Measurements from ENCODE around the gene MAN1A2.

Gene MAN1A2

DNA sequence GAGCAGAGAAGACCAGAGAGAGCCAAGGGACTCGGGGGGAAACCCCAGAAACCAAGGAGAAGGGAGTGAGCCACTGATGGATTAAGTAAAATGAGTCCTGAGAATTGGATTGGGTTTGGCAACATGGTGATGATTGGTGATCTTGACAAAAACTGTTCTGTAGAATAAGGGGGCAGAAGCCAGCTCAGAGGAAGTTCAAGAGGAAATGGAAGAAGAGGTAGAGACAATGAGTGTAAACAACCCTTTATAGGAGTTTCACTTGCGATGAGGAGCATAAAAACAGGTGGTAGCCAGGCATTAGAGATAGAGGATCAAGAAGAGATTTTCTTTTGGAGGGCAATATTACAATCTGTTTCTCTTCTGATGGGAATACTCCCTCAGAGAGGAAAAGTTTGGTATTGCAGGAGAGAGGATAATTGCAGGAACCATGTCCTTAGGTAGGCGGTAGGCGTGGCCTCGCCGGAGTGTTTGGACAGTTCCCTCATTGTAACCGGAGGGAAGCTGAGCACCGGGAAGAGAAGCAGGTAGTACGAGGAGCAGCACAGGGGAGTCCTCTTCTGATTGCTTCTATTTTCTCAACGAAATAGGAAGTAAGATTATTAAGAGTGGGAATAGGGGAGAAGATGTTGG is 170.2 kb downstream of the MAN1A2 start:
- TF ChIP-seq, protein P1, sequence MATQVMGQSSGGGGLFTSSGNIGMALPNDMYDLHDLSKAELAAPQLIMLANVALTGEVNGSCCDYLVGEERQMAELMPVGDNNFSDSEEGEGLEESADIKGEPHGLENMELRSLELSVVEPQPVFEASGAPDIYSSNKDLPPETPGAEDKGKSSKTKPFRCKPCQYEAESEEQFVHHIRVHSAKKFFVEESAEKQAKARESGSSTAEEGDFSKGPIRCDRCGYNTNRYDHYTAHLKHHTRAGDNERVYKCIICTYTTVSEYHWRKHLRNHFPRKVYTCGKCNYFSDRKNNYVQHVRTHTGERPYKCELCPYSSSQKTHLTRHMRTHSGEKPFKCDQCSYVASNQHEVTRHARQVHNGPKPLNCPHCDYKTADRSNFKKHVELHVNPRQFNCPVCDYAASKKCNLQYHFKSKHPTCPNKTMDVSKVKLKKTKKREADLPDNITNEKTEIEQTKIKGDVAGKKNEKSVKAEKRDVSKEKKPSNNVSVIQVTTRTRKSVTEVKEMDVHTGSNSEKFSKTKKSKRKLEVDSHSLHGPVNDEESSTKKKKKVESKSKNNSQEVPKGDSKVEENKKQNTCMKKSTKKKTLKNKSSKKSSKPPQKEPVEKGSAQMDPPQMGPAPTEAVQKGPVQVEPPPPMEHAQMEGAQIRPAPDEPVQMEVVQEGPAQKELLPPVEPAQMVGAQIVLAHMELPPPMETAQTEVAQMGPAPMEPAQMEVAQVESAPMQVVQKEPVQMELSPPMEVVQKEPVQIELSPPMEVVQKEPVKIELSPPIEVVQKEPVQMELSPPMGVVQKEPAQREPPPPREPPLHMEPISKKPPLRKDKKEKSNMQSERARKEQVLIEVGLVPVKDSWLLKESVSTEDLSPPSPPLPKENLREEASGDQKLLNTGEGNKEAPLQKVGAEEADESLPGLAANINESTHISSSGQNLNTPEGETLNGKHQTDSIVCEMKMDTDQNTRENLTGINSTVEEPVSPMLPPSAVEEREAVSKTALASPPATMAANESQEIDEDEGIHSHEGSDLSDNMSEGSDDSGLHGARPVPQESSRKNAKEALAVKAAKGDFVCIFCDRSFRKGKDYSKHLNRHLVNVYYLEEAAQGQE (tag by site-specific recombination; IDR thresholded peaks at IDR 0.05), result peak; percentile 78
- no peak for TF ChIP-seq ZNF311 (tag by site-specific recombination; IDR thresholded peaks at IDR 0.05; ENCODE audit: borderline replicate concordance)
- TF ChIP-seq ZNF792 (tag by site-specific recombination; IDR thresholded peaks at IDR 0.05), result no peak
- TF ChIP-seq ZNF394 (tag by site-specific recombination; IDR thresholded peaks at IDR 0.05; ENCODE audit: borderline replicate concordance), result peak; percentile 55; the same call in 1 of the 2 replicates
- TF ChIP-seq ZNF610 (tag by site-specific recombination; IDR thresholded peaks at IDR 0.05; ENCODE audit: borderline replicate concordance), result no peak
- TF ChIP-seq, protein P2, sequence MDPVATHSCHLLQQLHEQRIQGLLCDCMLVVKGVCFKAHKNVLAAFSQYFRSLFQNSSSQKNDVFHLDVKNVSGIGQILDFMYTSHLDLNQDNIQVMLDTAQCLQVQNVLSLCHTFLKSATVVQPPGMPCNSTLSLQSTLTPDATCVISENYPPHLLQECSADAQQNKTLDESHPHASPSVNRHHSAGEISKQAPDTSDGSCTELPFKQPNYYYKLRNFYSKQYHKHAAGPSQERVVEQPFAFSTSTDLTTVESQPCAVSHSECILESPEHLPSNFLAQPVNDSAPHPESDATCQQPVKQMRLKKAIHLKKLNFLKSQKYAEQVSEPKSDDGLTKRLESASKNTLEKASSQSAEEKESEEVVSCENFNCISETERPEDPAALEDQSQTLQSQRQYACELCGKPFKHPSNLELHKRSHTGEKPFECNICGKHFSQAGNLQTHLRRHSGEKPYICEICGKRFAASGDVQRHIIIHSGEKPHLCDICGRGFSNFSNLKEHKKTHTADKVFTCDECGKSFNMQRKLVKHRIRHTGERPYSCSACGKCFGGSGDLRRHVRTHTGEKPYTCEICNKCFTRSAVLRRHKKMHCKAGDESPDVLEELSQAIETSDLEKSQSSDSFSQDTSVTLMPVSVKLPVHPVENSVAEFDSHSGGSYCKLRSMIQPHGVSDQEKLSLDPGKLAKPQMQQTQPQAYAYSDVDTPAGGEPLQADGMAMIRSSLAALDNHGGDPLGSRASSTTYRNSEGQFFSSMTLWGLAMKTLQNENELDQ (tag by site-specific recombination; IDR thresholded peaks at IDR 0.05; ENCODE audit: low read depth), result no peak
- TF ChIP-seq ZFHX2 (tag by site-specific recombination; conservative IDR thresholded peaks at IDR 0.05), result peak; percentile 30; the same call in 1 of the 2 replicates
- CTCF ChIA-PET, result interaction anchor here (0.6 to 1.5 kb wide), 5 partner anchors 31 to 408 kb away, joined by 3 to 4 read pairs (median 3); no protein-coding TSS in a partner anchor
- no peaks in the 10 kb centered on the region for H3K4me1 ChIP-seq (ENCODE audit: control insufficient read depth, insufficient read depth, low read length)
- H3K9me3 ChIP-seq (ENCODE audit: control insufficient read depth, insufficient read depth, low read depth, low read length), result no peaks in the 10 kb centered on the region
- no peak overlapping the region for H3K4me3 ChIP-seq (ENCODE audit: low read depth, low read length)
- no peak overlapping the region for H3K27ac ChIP-seq (ENCODE audit: extremely low read depth, low read depth, low read length)
- H3K36me3 ChIP-seq (ENCODE audit: control insufficient read depth in 2 of 2, insufficient read depth in 1 of 2, low read length in 2 of 2), result no peaks in the 10 kb centered on the region
- POLR2A ChIA-PET, result no interaction called here

DNA sequence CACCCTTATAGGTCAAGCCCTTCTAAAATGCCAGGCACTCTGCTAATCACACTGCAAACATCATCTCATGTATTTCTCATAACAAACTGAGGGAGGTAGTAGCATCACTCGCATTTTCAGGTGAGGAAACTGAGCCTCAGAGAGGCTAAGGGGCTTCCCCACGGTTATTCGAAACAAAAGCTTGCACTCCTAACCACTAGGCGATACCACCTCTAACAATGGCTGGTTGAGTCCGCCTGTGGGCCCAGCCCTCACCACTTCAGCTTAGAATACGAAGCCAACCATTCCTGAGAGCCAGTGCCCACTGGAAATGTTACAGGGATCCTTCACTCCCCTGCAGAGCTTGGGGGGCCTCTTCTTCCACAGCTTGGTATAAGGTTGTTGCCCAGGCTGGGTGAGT is 173.3 kb downstream of the MAN1A2 start:
- no peak overlapping the region for H3K4me3 ChIP-seq (ENCODE audit: low read depth, low read length)
- H3K4me1 ChIP-seq (ENCODE audit: control insufficient read depth, insufficient read depth, low read length), result no peaks in the 10 kb centered on the region
- POLR2A ChIA-PET, result no interaction called here
- TF ChIP-seq ZNF626 (tag by site-specific recombination; IDR thresholded peaks at IDR 0.05) (no peak), ZNF48 (tag by site-specific recombination; IDR thresholded peaks at IDR 0.05) (no peak)
- TF ChIP-seq, protein P3, sequence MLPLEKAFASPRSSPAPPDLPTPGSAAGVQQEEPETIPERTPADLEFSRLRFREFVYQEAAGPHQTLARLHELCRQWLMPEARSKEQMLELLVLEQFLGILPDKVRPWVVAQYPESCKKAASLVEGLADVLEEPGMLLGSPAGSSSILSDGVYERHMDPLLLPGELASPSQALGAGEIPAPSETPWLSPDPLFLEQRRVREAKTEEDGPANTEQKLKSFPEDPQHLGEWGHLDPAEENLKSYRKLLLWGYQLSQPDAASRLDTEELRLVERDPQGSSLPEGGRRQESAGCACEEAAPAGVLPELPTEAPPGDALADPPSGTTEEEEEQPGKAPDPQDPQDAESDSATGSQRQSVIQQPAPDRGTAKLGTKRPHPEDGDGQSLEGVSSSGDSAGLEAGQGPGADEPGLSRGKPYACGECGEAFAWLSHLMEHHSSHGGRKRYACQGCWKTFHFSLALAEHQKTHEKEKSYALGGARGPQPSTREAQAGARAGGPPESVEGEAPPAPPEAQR (tag by site-specific recombination; IDR thresholded peaks at IDR 0.05), result no peak
- CTCF ChIA-PET, result interaction anchor here (1.0 to 3.1 kb wide), 3 partner anchors 16 to 218 kb away, joined by 3 to 16 read pairs (median 12); no protein-coding TSS in a partner anchor
- H3K27ac ChIP-seq (ENCODE audit: extremely low read depth, low read depth, low read length), result no peak overlapping the region
- H3K36me3 ChIP-seq (ENCODE audit: control insufficient read depth in 2 of 2, insufficient read depth in 1 of 2, low read length in 2 of 2), result no peaks in the 10 kb centered on the region
- no peaks in the 10 kb centered on the region for H3K9me3 ChIP-seq (ENCODE audit: control insufficient read depth, insufficient read depth, low read depth, low read length)

DNA sequence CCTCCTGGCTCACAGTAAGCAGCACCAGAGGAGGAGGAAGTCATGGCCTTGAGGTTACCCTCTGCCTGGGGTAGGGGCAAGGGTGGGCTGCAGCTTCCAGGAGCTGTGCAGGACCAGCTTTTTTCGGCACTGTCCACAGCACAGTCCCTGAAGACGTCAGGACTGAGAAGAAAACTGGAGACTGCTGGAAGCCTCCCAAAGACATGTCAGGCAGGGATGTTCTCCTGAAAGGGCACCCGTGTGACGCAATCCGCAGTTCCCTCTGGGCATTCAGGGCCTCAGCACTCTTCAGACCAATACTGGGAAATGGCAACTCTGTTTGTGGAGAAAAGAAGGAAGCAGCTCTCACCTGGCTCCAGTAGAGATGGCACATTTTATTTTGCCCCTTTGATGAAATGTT is 173.8 kb downstream of the MAN1A2 start:
- Histone ChIP-seq H3K9me3 (ENCODE audit: control insufficient read depth, insufficient read depth, low read depth, low read length) (no peaks in the 10 kb centered on the region), H3K36me3 (ENCODE audit: control insufficient read depth in 2 of 2, insufficient read depth in 1 of 2, low read length in 2 of 2) (no peaks in the 10 kb centered on the region), H3K4me1 (ENCODE audit: control insufficient read depth, insufficient read depth, low read length) (no peaks in the 10 kb centered on the region), H3K4me3 (ENCODE audit: low read depth, low read length) (no peak overlapping the region), H3K27ac (ENCODE audit: extremely low read depth, low read depth, low read length) (no peak overlapping the region)
- ChIA-PET POLR2A (no interaction called here), CTCF (interaction anchor here (1.0 to 3.1 kb wide), 4 partner anchors 17 to 217 kb away, joined by 3 to 16 read pairs (median 8); no protein-coding TSS in a partner anchor)
- TF ChIP-seq KLF8 (tag by site-specific recombination; IDR thresholded peaks at IDR 0.05) (no peak), ZNF521 (tag by site-specific recombination; IDR thresholded peaks at IDR 0.05) (no peak), ZNF366 (tag by site-specific recombination; conservative IDR thresholded peaks at IDR 0.05) (no peak), FEZF1 (tag by site-specific recombination; IDR thresholded peaks at IDR 0.05) (no peak), ZIC2 (tag by site-specific recombination; IDR thresholded peaks at IDR 0.05) (no peak), ZFP41 (tag by site-specific recombination; IDR thresholded peaks at IDR 0.05; ENCODE audit: borderline replicate concordance) (no peak)
- TF ChIP-seq, protein P4, sequence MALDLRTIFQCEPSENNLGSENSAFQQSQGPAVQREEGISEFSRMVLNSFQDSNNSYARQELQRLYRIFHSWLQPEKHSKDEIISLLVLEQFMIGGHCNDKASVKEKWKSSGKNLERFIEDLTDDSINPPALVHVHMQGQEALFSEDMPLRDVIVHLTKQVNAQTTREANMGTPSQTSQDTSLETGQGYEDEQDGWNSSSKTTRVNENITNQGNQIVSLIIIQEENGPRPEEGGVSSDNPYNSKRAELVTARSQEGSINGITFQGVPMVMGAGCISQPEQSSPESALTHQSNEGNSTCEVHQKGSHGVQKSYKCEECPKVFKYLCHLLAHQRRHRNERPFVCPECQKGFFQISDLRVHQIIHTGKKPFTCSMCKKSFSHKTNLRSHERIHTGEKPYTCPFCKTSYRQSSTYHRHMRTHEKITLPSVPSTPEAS (tag by site-specific recombination; IDR thresholded peaks at IDR 0.05), result no peak
- TF ChIP-seq, protein P5, sequence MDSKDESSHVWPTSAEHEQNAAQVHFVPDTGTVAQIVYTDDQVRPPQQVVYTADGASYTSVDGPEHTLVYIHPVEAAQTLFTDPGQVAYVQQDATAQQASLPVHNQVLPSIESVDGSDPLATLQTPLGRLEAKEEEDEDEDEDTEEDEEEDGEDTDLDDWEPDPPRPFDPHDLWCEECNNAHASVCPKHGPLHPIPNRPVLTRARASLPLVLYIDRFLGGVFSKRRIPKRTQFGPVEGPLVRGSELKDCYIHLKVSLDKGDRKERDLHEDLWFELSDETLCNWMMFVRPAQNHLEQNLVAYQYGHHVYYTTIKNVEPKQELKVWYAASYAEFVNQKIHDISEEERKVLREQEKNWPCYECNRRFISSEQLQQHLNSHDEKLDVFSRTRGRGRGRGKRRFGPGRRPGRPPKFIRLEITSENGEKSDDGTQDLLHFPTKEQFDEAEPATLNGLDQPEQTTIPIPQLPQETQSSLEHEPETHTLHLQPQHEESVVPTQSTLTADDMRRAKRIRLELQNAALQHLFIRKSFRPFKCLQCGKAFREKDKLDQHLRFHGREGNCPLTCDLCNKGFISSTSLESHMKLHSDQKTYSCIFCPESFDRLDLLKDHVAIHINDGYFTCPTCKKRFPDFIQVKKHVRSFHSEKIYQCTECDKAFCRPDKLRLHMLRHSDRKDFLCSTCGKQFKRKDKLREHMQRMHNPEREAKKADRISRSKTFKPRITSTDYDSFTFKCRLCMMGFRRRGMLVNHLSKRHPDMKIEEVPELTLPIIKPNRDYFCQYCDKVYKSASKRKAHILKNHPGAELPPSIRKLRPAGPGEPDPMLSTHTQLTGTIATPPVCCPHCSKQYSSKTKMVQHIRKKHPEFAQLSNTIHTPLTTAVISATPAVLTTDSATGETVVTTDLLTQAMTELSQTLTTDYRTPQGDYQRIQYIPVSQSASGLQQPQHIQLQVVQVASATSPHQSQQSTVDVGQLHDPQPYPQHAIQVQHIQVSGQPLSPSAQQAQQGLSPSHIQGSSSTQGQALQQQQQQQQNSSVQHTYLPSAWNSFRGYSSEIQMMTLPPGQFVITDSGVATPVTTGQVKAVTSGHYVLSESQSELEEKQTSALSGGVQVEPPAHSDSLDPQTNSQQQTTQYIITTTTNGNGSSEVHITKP (tag by site-specific recombination; IDR thresholded peaks at IDR 0.05), result no peak
